Nasal cavity respiratory epithelium epithelial cell of viscerocranial mucosa (primary cell): Measurements from ENCODE around the gene FILIP1. TPM values are rescaled to one million over a fixed set of nuclear protein-coding genes. Genes with fewer than 3 reads are reported as not detected.

ENCODE experiments used
- total RNA-seq: library from RNA; depleted of rRNA; stranded (reverse); fragments of >200 nt; gene quantifications from 2 replicates; pipeline ENCODE4 v1.2.3, GENCODE V29; 2014

The FILIP1 gene, protein sequence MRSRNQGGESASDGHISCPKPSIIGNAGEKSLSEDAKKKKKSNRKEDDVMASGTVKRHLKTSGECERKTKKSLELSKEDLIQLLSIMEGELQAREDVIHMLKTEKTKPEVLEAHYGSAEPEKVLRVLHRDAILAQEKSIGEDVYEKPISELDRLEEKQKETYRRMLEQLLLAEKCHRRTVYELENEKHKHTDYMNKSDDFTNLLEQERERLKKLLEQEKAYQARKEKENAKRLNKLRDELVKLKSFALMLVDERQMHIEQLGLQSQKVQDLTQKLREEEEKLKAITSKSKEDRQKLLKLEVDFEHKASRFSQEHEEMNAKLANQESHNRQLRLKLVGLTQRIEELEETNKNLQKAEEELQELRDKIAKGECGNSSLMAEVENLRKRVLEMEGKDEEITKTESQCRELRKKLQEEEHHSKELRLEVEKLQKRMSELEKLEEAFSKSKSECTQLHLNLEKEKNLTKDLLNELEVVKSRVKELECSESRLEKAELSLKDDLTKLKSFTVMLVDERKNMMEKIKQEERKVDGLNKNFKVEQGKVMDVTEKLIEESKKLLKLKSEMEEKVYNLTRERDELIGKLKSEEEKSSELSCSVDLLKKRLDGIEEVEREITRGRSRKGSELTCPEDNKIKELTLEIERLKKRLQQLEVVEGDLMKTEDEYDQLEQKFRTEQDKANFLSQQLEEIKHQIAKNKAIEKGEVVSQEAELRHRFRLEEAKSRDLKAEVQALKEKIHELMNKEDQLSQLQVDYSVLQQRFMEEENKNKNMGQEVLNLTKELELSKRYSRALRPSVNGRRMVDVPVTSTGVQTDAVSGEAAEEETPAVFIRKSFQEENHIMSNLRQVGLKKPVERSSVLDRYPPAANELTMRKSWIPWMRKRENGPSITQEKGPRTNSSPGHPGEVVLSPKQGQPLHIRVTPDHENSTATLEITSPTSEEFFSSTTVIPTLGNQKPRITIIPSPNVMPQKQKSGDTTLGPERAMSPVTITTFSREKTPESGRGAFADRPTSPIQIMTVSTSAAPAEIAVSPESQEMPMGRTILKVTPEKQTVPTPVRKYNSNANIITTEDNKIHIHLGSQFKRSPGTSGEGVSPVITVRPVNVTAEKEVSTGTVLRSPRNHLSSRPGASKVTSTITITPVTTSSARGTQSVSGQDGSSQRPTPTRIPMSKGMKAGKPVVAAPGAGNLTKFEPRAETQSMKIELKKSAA (N-terminal part only)
- under 0.01 and 0.14 TPM in 2 replicates for total RNA-seq

DNA sequence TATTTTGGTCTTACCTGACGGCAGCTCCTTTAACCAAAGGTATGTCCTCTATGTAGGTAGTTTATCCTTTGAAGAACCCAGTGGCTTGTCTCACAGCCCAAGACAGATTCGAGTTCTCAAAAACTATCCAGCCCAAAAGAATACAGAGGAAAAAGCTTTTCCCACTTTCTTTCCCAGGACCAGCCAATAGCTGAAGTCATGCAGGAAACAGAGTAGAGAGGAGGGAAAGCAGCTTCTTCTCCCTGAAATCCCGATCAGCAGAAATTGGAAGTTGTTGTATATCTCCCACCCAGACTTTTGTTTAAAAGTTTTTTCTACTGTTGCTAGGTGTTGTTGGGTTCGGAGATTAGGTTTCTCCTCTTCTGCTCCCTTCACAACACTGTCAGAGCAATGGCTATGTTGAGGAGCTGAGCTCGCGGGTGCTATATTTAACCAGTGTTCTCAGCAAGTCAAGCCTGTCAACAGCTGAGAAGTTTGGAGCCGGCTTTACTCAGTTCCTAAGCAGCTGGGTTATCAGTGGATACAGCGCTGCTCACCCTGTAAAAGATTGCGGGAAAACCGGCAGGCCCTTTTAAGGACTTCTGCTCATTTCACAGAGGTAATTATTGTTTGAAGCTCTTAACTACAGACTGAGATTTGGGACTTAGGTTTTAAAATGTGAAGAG lies at the start of gene FILIP1:
Gene FILIP1 (minus strand): TSS at position 401 of the 665 bp plus-strand sequence. CDS start 78,828 bp downstream, outside the sequence.

DNA sequence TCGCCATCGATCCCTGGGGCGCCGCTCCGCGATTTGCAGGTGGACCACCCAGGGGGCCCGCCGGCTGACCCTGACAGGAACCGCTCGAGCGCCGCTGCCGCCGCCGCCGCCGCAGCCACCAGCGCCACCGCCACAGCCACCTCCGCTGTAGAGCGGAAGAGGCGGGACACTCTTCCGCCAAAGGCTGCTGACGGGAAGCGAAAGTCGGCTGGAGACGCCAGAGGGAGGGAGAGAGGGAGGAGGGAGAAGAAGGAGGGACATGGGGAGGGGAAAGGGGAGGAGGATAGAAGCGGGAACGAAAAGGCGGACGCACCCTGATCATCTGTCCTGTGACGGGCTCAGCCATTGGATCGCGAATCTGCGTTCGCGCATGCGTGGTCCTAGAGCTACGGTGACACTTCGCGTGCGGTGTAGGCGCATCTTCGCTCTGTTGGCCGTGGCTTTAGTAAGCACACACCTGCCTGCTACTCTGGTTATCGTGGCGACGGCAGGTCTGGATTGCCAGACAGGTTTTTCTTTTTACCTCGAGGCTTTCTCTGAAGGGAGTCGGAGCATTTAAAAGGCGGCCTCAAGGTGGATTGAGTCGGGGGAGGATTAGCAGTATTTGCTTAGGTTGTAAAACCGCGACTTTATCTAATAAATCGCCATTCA lies 208.8 kb downstream of the FILIP1 start, which contains the start of gene TMEM30A:
Gene TMEM30A (minus strand): TSS at position 161 of the 651 bp plus-strand sequence. CDS start 154 bp downstream, at position 7.

DNA sequence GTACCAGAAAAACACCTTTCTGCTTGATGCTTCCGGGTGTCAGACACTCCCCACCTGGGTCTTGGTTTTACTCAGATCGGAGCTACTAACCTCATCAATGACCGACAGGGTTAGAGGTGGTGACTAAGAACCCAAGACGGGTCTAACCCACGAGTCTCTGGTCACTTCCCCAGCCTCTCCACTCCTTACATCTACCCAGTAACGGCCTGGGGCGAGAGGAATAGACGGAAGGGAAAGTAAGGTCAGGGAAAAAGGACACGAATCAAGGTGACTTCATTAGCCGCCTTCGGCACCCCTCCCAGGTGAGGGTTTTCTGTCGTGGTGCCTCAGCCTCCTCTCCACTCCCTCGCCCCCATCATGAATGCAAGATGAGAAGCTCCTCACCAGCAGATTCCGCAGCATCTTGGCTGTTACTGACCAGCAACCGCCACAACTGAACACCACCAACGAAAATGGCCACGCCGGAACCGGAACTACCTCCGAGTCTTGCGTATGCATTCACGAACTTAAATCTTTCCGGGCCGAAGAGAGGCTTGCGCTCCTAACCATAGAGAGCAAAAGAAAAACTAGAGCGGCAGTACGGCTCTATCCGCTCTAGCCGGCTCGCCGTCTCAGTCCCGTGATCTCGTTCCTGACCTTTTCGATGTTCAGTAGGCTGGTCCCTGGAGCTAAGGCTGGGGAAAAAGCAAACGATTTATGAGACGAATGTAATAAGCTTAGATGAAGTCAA lies 250.1 kb downstream of the FILIP1 start, which contains the start of gene COX7A2:
Gene COX7A2 (minus strand): TSS at position 469 of the 730 bp plus-strand sequence. CDS start 67 bp downstream, at position 402.

Other genes with a start within 250 kb of the FILIP1 start
- gene COX7A2, start 250.0 kb downstream of the FILIP1 start, total RNA-seq, result 34.9 and 82.4 TPM in 2 replicates
- gene TMEM30A, start 209.0 kb downstream of the FILIP1 start, total RNA-seq, result 123 and 133 TPM in 2 replicates
- gene SENP6, start 108.1 kb upstream of the FILIP1 start, total RNA-seq, result 59.8 and 89.5 TPM in 2 replicates